H1 (cell line): ENCODE data around the gene GJB4. TPM values are rescaled to one million over a fixed set of nuclear protein-coding genes. Genes with fewer than 3 reads are reported as not detected.

ENCODE experiments used
- CTCF ChIA-PET: fragments of 300-600 bp; sonication (Branson Sonifier 250); formaldehyde crosslinking; loops from one replicate; lab custom pipeline; 2021; ENCODE audit not compliant: partially characterized antibody; lab: Charles Lee
- POLR2A ChIA-PET: fragments of 300-600 bp; sonication (Branson Sonifier 250); formaldehyde crosslinking; loops from one replicate; lab custom pipeline; 2021; ENCODE audit warnings: inconsistent platforms; ENCODE audit not compliant: partially characterized antibody; lab: Charles Lee
- DNase-seq, 2 experiments: peaks; one replicate each; pipeline versions ENCODE4 v3.0.0 to v3.0.0-alpha.2; 2010 to 2022; ENCODE audit warnings: low spot score in 2 of 2, low read depth in 1 of 2, mixed read lengths in 1 of 2
- FAIRE-seq: peaks from 2 replicates; lab custom pipeline; 2011; peaks lifted over from hg19 to GRCh38; lab: Jason Lieb, UNC
- H2AFZ ChIP-seq: 2 replicates; pipeline ENCODE4 v1.8.1; 2012; ENCODE audit warnings: low read length, inconsistent platforms
- H2AK5ac ChIP-seq: 2 replicates; pipeline ENCODE4 v1.6.1; 2013; ENCODE audit warnings: low read depth, low read length
- H2BK120ac ChIP-seq: replicated peaks from 2 replicates; pipeline ENCODE3; 2013; ENCODE audit warnings: low read depth, low read length, inconsistent platforms
- H2BK12ac ChIP-seq: 2 replicates; pipeline ENCODE4 v1.6.1; 2013; ENCODE audit warnings: low read depth, low read length
- H2BK15ac ChIP-seq: 2 replicates; pipeline ENCODE4 v1.6.1; 2013; ENCODE audit warnings: low read length
- H2BK20ac ChIP-seq: 2 replicates; pipeline ENCODE4 v1.6.1; 2013; ENCODE audit warnings: low read length
- H2BK5ac ChIP-seq: 2 replicates; pipeline ENCODE4 v1.6.1; 2013; ENCODE audit warnings: low read depth, low read length
- H3K14ac ChIP-seq: 2 replicates; pipeline ENCODE4 v1.6.1; 2013; ENCODE audit warnings: inconsistent platforms; ENCODE audit not compliant: insufficient read length
- H3K18ac ChIP-seq: 2 replicates; pipeline ENCODE4 v1.6.1; 2013; ENCODE audit warnings: low read length; ENCODE audit errors: extremely low read depth
- H3K23ac ChIP-seq: 2 replicates; pipeline ENCODE4 v1.6.1; 2013; ENCODE audit warnings: inconsistent platforms; ENCODE audit not compliant: insufficient read length
- H3K23me2 ChIP-seq: 2 replicates; pipeline ENCODE4 v1.6.1; 2013; ENCODE audit warnings: low read depth, low read length
- H3K27ac ChIP-seq: 2 replicates; pipeline ENCODE4 v1.6.1; 2011; ENCODE audit warnings: low read depth, low read length, inconsistent platforms
- H3K27me3 ChIP-seq, 4 experiments: replicated peaks in 1 of 4; 1 replicate in 1 of 4; 2 replicates in 3 of 4; pipeline versions ENCODE4 v1.6.1 to v1.8.1; 2011 to 2013; ENCODE audit warnings: low read length in 3 of 4, mild to moderate bottlenecking in 3 of 4, inconsistent platforms in 2 of 4, mixed read lengths in 2 of 4, moderate library complexity in 1 of 4; ENCODE audit not compliant: control insufficient read depth in 3 of 4, insufficient read depth in 3 of 4; ENCODE audit errors: extremely low read depth in 1 of 4
- H3K36me3 ChIP-seq, 4 experiments: 2 replicates each; pipeline versions ENCODE4 v1.6.1 to v1.8.1; 2011 to 2013; ENCODE audit warnings: mild to moderate bottlenecking in 4 of 4, low read length in 3 of 4, moderate library complexity in 2 of 4, control low read depth in 1 of 4, inconsistent platforms in 1 of 4; ENCODE audit not compliant: insufficient read depth in 4 of 4, control insufficient read depth in 2 of 4
- H3K4ac ChIP-seq: replicated peaks from 2 replicates; pipeline ENCODE3; 2013; ENCODE audit warnings: low read length, low read depth, mixed read lengths, inconsistent platforms; ENCODE audit not compliant: insufficient read length
- H3K4me1 ChIP-seq, 4 experiments: replicated peaks in 1 of 4; 1 replicate in 1 of 4; 2 replicates in 3 of 4; pipeline versions ENCODE4 v1.6.1 to v1.8.1; 2011 to 2013; ENCODE audit warnings: low read length in 3 of 4, inconsistent platforms in 2 of 4, mixed read lengths in 1 of 4; ENCODE audit not compliant: insufficient read depth in 4 of 4, control insufficient read depth in 3 of 4
- H3K4me2 ChIP-seq, 2 experiments: 2 replicates each; pipeline versions ENCODE4 v1.6.1 to v1.8.1; 2011 to 2013; ENCODE audit warnings: low read depth in 2 of 2, low read length in 2 of 2, control low read depth in 1 of 2, inconsistent platforms in 1 of 2, mild to moderate bottlenecking in 1 of 2; ENCODE audit not compliant: insufficient read depth in 1 of 2
- H3K4me3 ChIP-seq, 4 experiments: fragments of 200-600, 300-600 bp in 1 of 4; sonication (generic), shearing (Covaris generic), sonication (Bioruptor Twin) in 1 of 4; 2 replicates each; pipeline versions ENCODE4 v1.5.1 to v1.8.1; 2011 to 2016; ENCODE audit warnings: low read length in 4 of 4, low read depth in 3 of 4, control low read depth in 2 of 4, inconsistent platforms in 2 of 4, mild to moderate bottlenecking in 2 of 4, mixed read lengths in 1 of 4, moderate library complexity in 1 of 4; ENCODE audit not compliant: insufficient read depth in 2 of 4; ENCODE audit errors: extremely low read depth in 1 of 4
- H3K56ac ChIP-seq: replicated peaks from 2 replicates; pipeline ENCODE3; 2013; ENCODE audit warnings: low read depth, mild to moderate bottlenecking, mixed read lengths, low read length, inconsistent platforms; ENCODE audit not compliant: insufficient read length
- H3K79me1 ChIP-seq: 2 replicates; pipeline ENCODE4 v1.6.1; 2013; ENCODE audit warnings: low read depth, low read length, control low read depth
- H3K79me2 ChIP-seq, 2 experiments: 2 replicates each; pipeline versions ENCODE4 v1.6.1 to v1.8.1; 2012 to 2013; ENCODE audit warnings: low read length in 2 of 2, mild to moderate bottlenecking in 2 of 2, inconsistent platforms in 1 of 2; ENCODE audit not compliant: insufficient read depth in 2 of 2, control insufficient read depth in 1 of 2
- H3K9ac ChIP-seq, 4 experiments: replicated peaks in 1 of 4; 1 replicate in 1 of 4; 2 replicates in 3 of 4; pipeline versions ENCODE4 v1.6.1 to v1.8.1; 2011 to 2013; ENCODE audit warnings: low read depth in 3 of 4, low read length in 3 of 4, control low read depth in 2 of 4, mild to moderate bottlenecking in 2 of 4, moderate library complexity in 2 of 4, inconsistent platforms in 1 of 4; ENCODE audit errors: extremely low read depth in 1 of 4
- H3K9me3 ChIP-seq, 2 experiments: 2 replicates each; pipeline versions ENCODE4 v1.6.1 to v1.8.1; 2012 to 2013; ENCODE audit warnings: mild to moderate bottlenecking in 2 of 2, moderate library complexity in 2 of 2, control low read depth in 1 of 2, inconsistent platforms in 1 of 2, low read depth in 1 of 2, low read length in 1 of 2, mixed read lengths in 1 of 2; ENCODE audit not compliant: insufficient read depth in 2 of 2
- H4K20me1 ChIP-seq, 2 experiments: replicated peaks in 1 of 2; 2 replicates each; pipeline versions ENCODE3 to v1.8.1; 2011 to 2013; ENCODE audit warnings: inconsistent platforms in 2 of 2, low read length in 2 of 2, mild to moderate bottlenecking in 1 of 2; ENCODE audit not compliant: insufficient read depth in 2 of 2, control insufficient read depth in 1 of 2
- H4K5ac ChIP-seq: 2 replicates; pipeline ENCODE4 v1.6.1; 2013; ENCODE audit warnings: low read length, low read depth, mixed read lengths, inconsistent platforms; ENCODE audit not compliant: insufficient read length
- H4K8ac ChIP-seq: 2 replicates; pipeline ENCODE4 v1.8.0; 2013; ENCODE audit warnings: mild to moderate bottlenecking, moderate library complexity, low read length, inconsistent platforms; ENCODE audit not compliant: insufficient read depth; ENCODE audit errors: extremely low read depth
- H4K91ac ChIP-seq: replicated peaks from 2 replicates; pipeline ENCODE3; 2013; ENCODE audit warnings: low read length, mixed read lengths, inconsistent platforms; ENCODE audit not compliant: insufficient read length
- ASH2L ChIP-seq: fragments of 200-600, 300-600 bp; sonication (generic); IDR thresholded peaks from one replicate; pipeline ENCODE4 v1.7.1; 2017; ENCODE audit warnings: low read length
- E2F6 ChIP-seq: IDR thresholded peaks from 2 replicates; pipeline ENCODE4 v1.6.1; 2012; ENCODE audit warnings: inconsistent platforms
- POU5F1 ChIP-seq: IDR thresholded peaks from 2 replicates; pipeline ENCODE4 v1.6.1; 2011; ENCODE audit warnings: low read depth, mild to moderate bottlenecking, low read length, moderate library complexity
- RNF2 ChIP-seq: fragments of 200-900, 300-1000 bp; sonication (generic); IDR thresholded peaks from 2 replicates; pipeline ENCODE4 v1.7.1; 2016; ENCODE audit warnings: borderline replicate concordance, low read depth, mild to moderate bottlenecking, antibody characterized with exemption, low read length; ENCODE audit not compliant: poor library complexity, severe bottlenecking; ENCODE audit errors: missing control alignments
- SIN3A ChIP-seq, 2 experiments: IDR thresholded peaks in 1 of 2; conservative IDR thresholded peaks in 1 of 2; 2 replicates each; pipeline ENCODE4 v1.6.1; 2011 to 2012; ENCODE audit warnings: low read length in 2 of 2, improper control_type of control experiment in 1 of 2, low read depth in 1 of 2, mild to moderate bottlenecking in 1 of 2
- TBP ChIP-seq: IDR thresholded peaks from 2 replicates; pipeline ENCODE4 v1.6.1; 2011; ENCODE audit warnings: low read depth, low read length, improper control_type of control experiment
- WGBS, 2 experiments: shearing (Covaris generic) in 1 of 2; methylation state at CpG; one replicate each; pipeline versions ENCODE4 v1.1.6 to v1.1.7; 2013 to 2015; ENCODE audit warnings: low lambda C conversion rate in 2 of 2, mixed read lengths in 2 of 2, inconsistent platforms in 1 of 2, low coverage in 1 of 2, missing lambda C conversion rate in 1 of 2; ENCODE audit not compliant: insufficient replicate concordance in 2 of 2, insufficient coverage in 1 of 2, insufficient read length in 1 of 2; ENCODE audit errors: extremely low coverage in 1 of 2, missing lambda C conversion rate in 1 of 2; 5-methylcytosine and 5-hydroxymethylcytosine counted together
- polyA plus RNA-seq, 7 experiments: library from polyadenylated mRNA; depleted of rRNA in 3 of 7; stranded (reverse) in 5 of 7; unstranded in 2 of 7; fragments of >200 nt in 5 of 7; fragments of 200-250 nt in 2 of 7; gene quantifications; 1 replicate in 5 of 7; 2 replicates in 1 of 7; 4 replicates in 1 of 7; pipeline versions ENCODE4 v1.2.1 to v1.2.3, GENCODE V29; 2011 to 2013; ENCODE audit warnings: missing spikeins in 2 of 7, mixed read lengths in 2 of 7
- total RNA-seq: library from RNA; stranded (reverse); fragmentation: NEBNext Ultra II Directional; extraction: Animal tissue kit (Norgen Biotek cat#: 25700); gene quantifications from 2 replicates; pipeline ENCODE4 v1.2.1, GENCODE V29; 2021

GJB4 gene
- total and polyA plus RNA-seq, 2 of the 8 experiments (the other 6 are each of a cell fraction or from before 2014, with no cell fraction given) = 0.20 to 0.41 TPM

GRCh38 chr1:34750610-34751009 is 8.9 kb upstream of the GJB4 start:
- no peak overlapping the region for H3K56ac ChIP-seq
- no peak for FAIRE-seq
- H3K23me2 ChIP-seq = no peaks in the 10 kb centered on the region; the same call in 1 of the 2 replicates
- WGBS, 2 experiments = 88% methylated on average over 5 of the region's 5 CpGs; no CpG with 5 or more reads in 1 of the 2 experiments
- no peak overlapping the region for H3K4me3 ChIP-seq
- no peak overlapping the region for H2AFZ ChIP-seq
- H3K4me2 ChIP-seq = no peak overlapping the region
- H3K79me2 ChIP-seq = no peaks in the 10 kb centered on the region
- no peak overlapping the region for H3K23ac ChIP-seq
- H2AK5ac ChIP-seq = no peak overlapping the region
- POLR2A ChIA-PET = interaction anchor here (1.2 kb wide), 1 partner anchor 110 kb away, joined by 3 read pairs; no protein-coding TSS in a partner anchor
- H2BK20ac ChIP-seq = no peak overlapping the region
- no peak overlapping the region for H4K91ac ChIP-seq
- H3K27ac ChIP-seq = no peak overlapping the region
- no peaks in the 10 kb centered on the region for H3K79me1 ChIP-seq
- no peak overlapping the region for H2BK12ac ChIP-seq
- H3K18ac ChIP-seq = no peak overlapping the region
- H3K4ac ChIP-seq = no peak overlapping the region
- no peak overlapping the region for H3K14ac ChIP-seq
- no peaks in the 10 kb centered on the region for H3K9me3 ChIP-seq
- H3K36me3 ChIP-seq = no peaks in the 10 kb centered on the region
- TF ChIP-seq SIN3A (conservative IDR thresholded peaks at IDR 0.05 in 1 of 2, IDR thresholded peaks at IDR 0.05 in 1 of 2; ENCODE audit: low read depth in 1 of 2, low read length in 2 of 2) (no peak), E2F6 (no peak), RNF2 (no peak), TBP (no peak), POU5F1 (no peak), ASH2L (no peak)
- TF ChIP-seq, all 59 proteins: peak for 0
- no peak overlapping the region for H4K5ac ChIP-seq
- H2BK15ac ChIP-seq = no peak overlapping the region; the same call in 1 of the 2 replicates
- no peak for DNase-seq
- no peak overlapping the region for H2BK120ac ChIP-seq
- H4K8ac ChIP-seq = no peak overlapping the region
- CTCF ChIA-PET = interaction anchor here (0.5 to 3.4 kb wide), 7 partner anchors 7 to 1028 kb away, joined by 3 to 20 read pairs (median 4); partner anchors contain the start of gene GJB4
- peaks cover 0 to 6% (median 4%) of the 10 kb centered on the region in 4 experiments; a peak in 4 of 7 replicates for H3K4me1 ChIP-seq
- no peaks in the 10 kb centered on the region for H4K20me1 ChIP-seq
- no peaks in the 10 kb centered on the region; a peak in 1 of 7 replicates for H3K27me3 ChIP-seq
- H2BK5ac ChIP-seq = no peak overlapping the region
- H3K9ac ChIP-seq = no peak overlapping the region
